Mesendoderm (in vitro differentiated cells): ENCODE data around the gene GFRA4.
A peak's percentile ranks its signal among the peaks of the same experiment; 100 is the strongest.

Experiments used
- DNase-seq: peaks from one replicate; pipeline ENCODE4 v3.0.0; 2013
- H2AK5ac ChIP-seq: 2 replicates; pipeline ENCODE4 v1.6.1; 2013; ENCODE audit warnings: low read length, inconsistent platforms
- H2BK120ac ChIP-seq: 2 replicates; pipeline ENCODE4 v1.6.1; 2013; ENCODE audit warnings: low read depth, mild to moderate bottlenecking, low read length, moderate library complexity, mixed read lengths
- H2BK15ac ChIP-seq: replicated peaks from 2 replicates; pipeline ENCODE4 v1.6.1; 2013; ENCODE audit warnings: low read depth, mild to moderate bottlenecking, moderate library complexity
- H2BK5ac ChIP-seq: 2 replicates; pipeline ENCODE4 v1.6.1; 2013; ENCODE audit warnings: low read length, inconsistent platforms
- H3K18ac ChIP-seq: 2 replicates; pipeline ENCODE4 v1.6.1; 2013; ENCODE audit warnings: mild to moderate bottlenecking, low read length, mixed read lengths
- H3K23ac ChIP-seq: one replicate; pipeline ENCODE4 v1.6.1; 2013; ENCODE audit warnings: low read length
- H3K27ac ChIP-seq: 2 replicates; pipeline ENCODE4 v1.5.1; 2013; ENCODE audit warnings: low read depth, mild to moderate bottlenecking, inconsistent platforms, low read length, moderate library complexity
- H3K27me3 ChIP-seq: 2 replicates; pipeline ENCODE4 v1.6.1; 2013; ENCODE audit warnings: low read length, control low read depth, mild to moderate bottlenecking, inconsistent platforms; ENCODE audit not compliant: insufficient read depth, poor library complexity
- H3K36me3 ChIP-seq: 2 replicates; pipeline ENCODE4 v1.6.1; 2013; ENCODE audit warnings: low read length, inconsistent platforms; ENCODE audit not compliant: control insufficient read depth, insufficient read depth
- H3K4ac ChIP-seq: one replicate; pipeline ENCODE4 v1.6.1; 2013; ENCODE audit warnings: low read depth, mild to moderate bottlenecking, low read length, moderate library complexity
- H3K4me1 ChIP-seq: 2 replicates; pipeline ENCODE4 v1.6.1; 2013; ENCODE audit warnings: low read depth, low read length, inconsistent platforms; ENCODE audit not compliant: control insufficient read depth
- H3K4me2 ChIP-seq: 2 replicates; pipeline ENCODE4 v1.6.1; 2013; ENCODE audit warnings: low read length
- H3K4me3 ChIP-seq: 2 replicates; pipeline ENCODE4 v1.5.1; 2013; ENCODE audit warnings: mild to moderate bottlenecking, low read length
- H3K56ac ChIP-seq: one replicate; pipeline ENCODE4 v1.6.1; 2013; ENCODE audit warnings: low read length
- H3K79me1 ChIP-seq: 2 replicates; pipeline ENCODE4 v1.6.1; 2013; ENCODE audit warnings: low read length, inconsistent platforms
- H3K79me2 ChIP-seq: 2 replicates; pipeline ENCODE4 v1.6.1; 2013; ENCODE audit warnings: mild to moderate bottlenecking, low read length; ENCODE audit not compliant: control insufficient read depth, insufficient read depth
- H3K9ac ChIP-seq: 2 replicates; pipeline ENCODE4 v1.6.1; 2013; ENCODE audit warnings: low read length, inconsistent platforms
- H4K5ac ChIP-seq: one replicate; pipeline ENCODE4 v1.6.1; 2013; ENCODE audit warnings: low read length
- H4K8ac ChIP-seq: one replicate; pipeline ENCODE4 v1.6.1; 2013; ENCODE audit warnings: low read depth, mild to moderate bottlenecking, control low read depth, low read length, moderate library complexity
- WGBS: extraction: QIAGEN DNeasy Blood & Tissue Kit; methylation state at CpG from one replicate; pipeline ENCODE4 v1.1.7; 2013; ENCODE audit warnings: low lambda C conversion rate, missing lambda C conversion rate; ENCODE audit not compliant: insufficient coverage; ENCODE audit errors: extremely low coverage; 5-methylcytosine and 5-hydroxymethylcytosine counted together

GFRA4 gene

GRCh38 chr20:3679749-3680700 is 16.8 kb upstream of the GFRA4 start:
- no peaks in the 10 kb centered on the region for H3K79me2 ChIP-seq
- H3K56ac ChIP-seq, result no peak overlapping the region
- DNase-seq, result peak; percentile 73

GRCh38 chr20:3678856-3679720 is 15.9 kb upstream of the GFRA4 start:
- H3K27ac ChIP-seq, result no peak overlapping the region
- H3K56ac ChIP-seq, result no peak overlapping the region
- H3K36me3 ChIP-seq, result no peaks in the 10 kb centered on the region
- no peaks in the 10 kb centered on the region for H3K4me1 ChIP-seq
- no peak overlapping the region for H2BK15ac ChIP-seq
- no peak overlapping the region for H4K8ac ChIP-seq
- no peaks in the 10 kb centered on the region for H3K27me3 ChIP-seq
- H3K4me3 ChIP-seq, result no peak overlapping the region
- no peak overlapping the region for H3K4me2 ChIP-seq
- H3K4ac ChIP-seq, result no peak overlapping the region
- no peak overlapping the region for H3K9ac ChIP-seq
- no peak overlapping the region for H4K5ac ChIP-seq
- WGBS, result no CpG with 5 or more reads among the region's 14 CpGs
- no peak overlapping the region for H3K23ac ChIP-seq
- DNase-seq, result no peak
- no peak overlapping the region for H2AK5ac ChIP-seq
- H3K79me2 ChIP-seq, result no peaks in the 10 kb centered on the region
- no peaks in the 10 kb centered on the region for H3K79me1 ChIP-seq
- no peak overlapping the region for H2BK120ac ChIP-seq
- no peak overlapping the region for H2BK5ac ChIP-seq
- no peak overlapping the region for H3K18ac ChIP-seq

More at GRCh38 chr20:3679749-3680700, 16.8 kb upstream of the GFRA4 start:
- H3K4ac ChIP-seq, result no peak overlapping the region
- H3K79me1 ChIP-seq, result no peaks in the 10 kb centered on the region
- no peak overlapping the region for H3K4me2 ChIP-seq
- no peaks in the 10 kb centered on the region for H3K4me1 ChIP-seq
- no peaks in the 10 kb centered on the region for H3K36me3 ChIP-seq
- no peak overlapping the region for H4K8ac ChIP-seq
- H2BK120ac ChIP-seq, result no peak overlapping the region
- H3K9ac ChIP-seq, result no peak overlapping the region
- H2BK5ac ChIP-seq, result no peak overlapping the region
- no peak overlapping the region for H2BK15ac ChIP-seq
- no peak overlapping the region for H4K5ac ChIP-seq
- H3K4me3 ChIP-seq, result no peak overlapping the region
- H2AK5ac ChIP-seq, result no peak overlapping the region
- WGBS, result no CpG with 5 or more reads among the region's 18 CpGs
- H3K27ac ChIP-seq, result no peak overlapping the region
- H3K27me3 ChIP-seq, result no peaks in the 10 kb centered on the region
- no peak overlapping the region for H3K23ac ChIP-seq
- H3K18ac ChIP-seq, result no peak overlapping the region

- Histone ChIP-seq H3K4me3 (no peak overlapping the region), H2BK15ac (no peak overlapping the region), H3K27ac (no peak overlapping the region), H3K18ac (no peak overlapping the region), H3K4ac (no peak overlapping the region), H3K4me1 (no peaks in the 10 kb centered on the region), H4K5ac (no peak overlapping the region), H3K27me3 (no peaks in the 10 kb centered on the region), H2BK120ac (no peak overlapping the region), H3K9ac (no peak overlapping the region), H3K79me2 (no peaks in the 10 kb centered on the region), H3K4me2 (no peak overlapping the region), H2BK5ac (no peak overlapping the region), H3K23ac (no peak overlapping the region), H3K79me1 (no peaks in the 10 kb centered on the region), H3K56ac (no peak overlapping the region), H3K36me3 (no peaks in the 10 kb centered on the region), H2AK5ac (no peak overlapping the region), H4K8ac (no peak overlapping the region)
- no CpG with 5 or more reads among the region's 2 CpGs for WGBS
- DNase-seq, result no peak
These were observed 15.0 kb upstream of the GFRA4 start for GRCh38 chr20:3678198-3678597.

GRCh38 chr20:3677733-3678132 is 14.5 kb upstream of the GFRA4 start:
- DNase-seq, result no peak
- Histone ChIP-seq H3K36me3 (no peaks in the 10 kb centered on the region), H3K4me2 (no peak overlapping the region), H3K27me3 (peaks cover 2% of the 10 kb centered on the region), H2BK120ac (no peak overlapping the region), H3K4me3 (no peak overlapping the region), H3K79me2 (no peaks in the 10 kb centered on the region), H3K4ac (no peak overlapping the region), H3K56ac (no peak overlapping the region), H3K27ac (no peak overlapping the region), H3K23ac (no peak overlapping the region), H4K8ac (no peak overlapping the region), H3K4me1 (no peaks in the 10 kb centered on the region), H3K9ac (no peak overlapping the region), H4K5ac (no peak overlapping the region), H3K79me1 (no peaks in the 10 kb centered on the region), H2BK5ac (no peak overlapping the region), H2AK5ac (no peak overlapping the region), H2BK15ac (no peak overlapping the region), H3K18ac (no peak overlapping the region)
- no CpG with 5 or more reads among the region's 8 CpGs for WGBS

GRCh38 chr20:3674995-3675900 is 12.0 kb upstream of the GFRA4 start:
- Histone ChIP-seq H2BK5ac (no peak overlapping the region), H2AK5ac (no peak overlapping the region), H3K4me3 (no peak overlapping the region), H4K5ac (no peak overlapping the region), H3K27ac (no peak overlapping the region), H3K4me1 (no peaks in the 10 kb centered on the region), H3K9ac (no peak overlapping the region), H3K27me3 (peaks cover 2% of the 10 kb centered on the region), H3K23ac (no peak overlapping the region), H4K8ac (no peak overlapping the region), H2BK15ac (no peak overlapping the region), H3K56ac (no peak overlapping the region), H3K79me2 (no peaks in the 10 kb centered on the region), H3K79me1 (no peaks in the 10 kb centered on the region), H2BK120ac (no peak overlapping the region), H3K4me2 (no peak overlapping the region), H3K36me3 (no peaks in the 10 kb centered on the region), H3K4ac (no peak overlapping the region), H3K18ac (no peak overlapping the region)
- DNase-seq, result no peak
- WGBS, result no CpG with 5 or more reads among the region's 13 CpGs
